ENCODE data around the gene RAB4B.

- TF ChIP-seq MLX (CRISPR knock-in tag; IDR thresholded peaks at IDR 0.05) (no peak), GABPB1 (CRISPR knock-in tag; IDR thresholded peaks at IDR 0.05) (no peak), CBFB (CRISPR knock-in tag; IDR thresholded peaks at IDR 0.05; ENCODE audit: low read depth) (no peak), CTCF (IDR thresholded peaks at IDR 0.05) (no peak), TEAD4 (CRISPR knock-in tag; IDR thresholded peaks at IDR 0.05) (no peak), MXD4 (CRISPR knock-in tag; IDR thresholded peaks at IDR 0.05; ENCODE audit: borderline replicate concordance) (no peak), NR1H2 (CRISPR knock-in tag; IDR thresholded peaks at IDR 0.05) (no peak), ZNF121 (CRISPR knock-in tag; IDR thresholded peaks at IDR 0.05) (no peak), PRRX2 (CRISPR knock-in tag; IDR thresholded peaks at IDR 0.05) (no peak)
Measured at GRCh38 chr19:40733149-40733548, 44.9 kb upstream of the RAB4B start.
